ENCODE data around the gene RGPD5.
"Not testable (repeated sequence)": the region's sequence is repeated elsewhere in the genome, so short reads cannot be mapped to it uniquely, and the experiment has no call there.

DNA sequence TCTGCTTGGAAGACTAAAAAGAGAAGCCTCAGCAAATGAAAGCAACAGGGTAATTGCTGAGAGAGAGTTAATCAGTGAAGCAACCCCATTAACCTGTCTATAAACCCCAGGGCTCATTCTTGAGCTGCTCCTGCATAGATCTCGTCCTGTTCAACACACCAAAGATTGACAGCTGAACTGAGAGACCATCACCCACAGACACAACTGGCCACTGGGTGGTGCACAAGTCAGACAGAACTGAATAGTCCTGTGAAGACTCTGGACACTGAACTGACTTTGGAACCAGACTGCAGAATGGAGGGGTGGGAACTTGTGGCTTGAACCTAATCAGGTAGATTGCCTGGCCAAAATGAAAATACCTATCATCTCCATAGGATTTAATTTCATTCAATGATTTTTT is 1.4 kb upstream of the RGPD5 start:
- TF ChIP-seq RAD21 (IDR thresholded peaks at IDR 0.05 in 1 of 2, conservative IDR thresholded peaks at IDR 0.05 in 1 of 2; ENCODE audit: low read depth in 2 of 2, low read length in 2 of 2); TEAD4 (IDR thresholded peaks at IDR 0.05; ENCODE audit: low read depth, low read length); SIRT6 (IDR thresholded peaks at IDR 0.05; ENCODE audit: low read length); CHD1 (IDR thresholded peaks at IDR 0.05; ENCODE audit: low read depth, low read length); RFX5 (IDR thresholded peaks at IDR 0.05; ENCODE audit: borderline replicate concordance, low read depth, low read length); EZH2 (IDR thresholded peaks at IDR 0.05; ENCODE audit: low read depth, low read length, severe bottlenecking); SP1 (IDR thresholded peaks at IDR 0.05; ENCODE audit: low read depth, low read length); TAF1 (IDR thresholded peaks at IDR 0.05; ENCODE audit: low read depth, low read length): not testable (repeated sequence)
- TF ChIP-seq, protein P1, sequence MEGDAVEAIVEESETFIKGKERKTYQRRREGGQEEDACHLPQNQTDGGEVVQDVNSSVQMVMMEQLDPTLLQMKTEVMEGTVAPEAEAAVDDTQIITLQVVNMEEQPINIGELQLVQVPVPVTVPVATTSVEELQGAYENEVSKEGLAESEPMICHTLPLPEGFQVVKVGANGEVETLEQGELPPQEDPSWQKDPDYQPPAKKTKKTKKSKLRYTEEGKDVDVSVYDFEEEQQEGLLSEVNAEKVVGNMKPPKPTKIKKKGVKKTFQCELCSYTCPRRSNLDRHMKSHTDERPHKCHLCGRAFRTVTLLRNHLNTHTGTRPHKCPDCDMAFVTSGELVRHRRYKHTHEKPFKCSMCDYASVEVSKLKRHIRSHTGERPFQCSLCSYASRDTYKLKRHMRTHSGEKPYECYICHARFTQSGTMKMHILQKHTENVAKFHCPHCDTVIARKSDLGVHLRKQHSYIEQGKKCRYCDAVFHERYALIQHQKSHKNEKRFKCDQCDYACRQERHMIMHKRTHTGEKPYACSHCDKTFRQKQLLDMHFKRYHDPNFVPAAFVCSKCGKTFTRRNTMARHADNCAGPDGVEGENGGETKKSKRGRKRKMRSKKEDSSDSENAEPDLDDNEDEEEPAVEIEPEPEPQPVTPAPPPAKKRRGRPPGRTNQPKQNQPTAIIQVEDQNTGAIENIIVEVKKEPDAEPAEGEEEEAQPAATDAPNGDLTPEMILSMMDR (IDR thresholded peaks at IDR 0.05; ENCODE audit: control extremely low read depth in 1 of 3, insufficient read depth in 1 of 3, low read depth in 1 of 3, low read length in 3 of 3): not testable (repeated sequence)
- TF ChIP-seq, protein P2, sequence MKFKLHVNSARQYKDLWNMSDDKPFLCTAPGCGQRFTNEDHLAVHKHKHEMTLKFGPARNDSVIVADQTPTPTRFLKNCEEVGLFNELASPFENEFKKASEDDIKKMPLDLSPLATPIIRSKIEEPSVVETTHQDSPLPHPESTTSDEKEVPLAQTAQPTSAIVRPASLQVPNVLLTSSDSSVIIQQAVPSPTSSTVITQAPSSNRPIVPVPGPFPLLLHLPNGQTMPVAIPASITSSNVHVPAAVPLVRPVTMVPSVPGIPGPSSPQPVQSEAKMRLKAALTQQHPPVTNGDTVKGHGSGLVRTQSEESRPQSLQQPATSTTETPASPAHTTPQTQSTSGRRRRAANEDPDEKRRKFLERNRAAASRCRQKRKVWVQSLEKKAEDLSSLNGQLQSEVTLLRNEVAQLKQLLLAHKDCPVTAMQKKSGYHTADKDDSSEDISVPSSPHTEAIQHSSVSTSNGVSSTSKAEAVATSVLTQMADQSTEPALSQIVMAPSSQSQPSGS (IDR thresholded peaks at IDR 0.05; ENCODE audit: low read length): not testable (repeated sequence)
- TF ChIP-seq, protein P3, sequence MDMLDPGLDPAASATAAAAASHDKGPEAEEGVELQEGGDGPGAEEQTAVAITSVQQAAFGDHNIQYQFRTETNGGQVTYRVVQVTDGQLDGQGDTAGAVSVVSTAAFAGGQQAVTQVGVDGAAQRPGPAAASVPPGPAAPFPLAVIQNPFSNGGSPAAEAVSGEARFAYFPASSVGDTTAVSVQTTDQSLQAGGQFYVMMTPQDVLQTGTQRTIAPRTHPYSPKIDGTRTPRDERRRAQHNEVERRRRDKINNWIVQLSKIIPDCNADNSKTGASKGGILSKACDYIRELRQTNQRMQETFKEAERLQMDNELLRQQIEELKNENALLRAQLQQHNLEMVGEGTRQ (IDR thresholded peaks at IDR 0.05; ENCODE audit: low read length): not testable (repeated sequence)

Data from H1 (cell line).